ENCODE data around the gene CCDC85C.

The CCDC85C gene

GRCh38 chr14:99596071-99596627 is 7.9 kb downstream of the CCDC85C start:
- TF ChIP-seq CTBP1 (IDR thresholded peaks at IDR 0.05; ENCODE audit: borderline replicate concordance) (no peak), TARDBP (IDR thresholded peaks at IDR 0.05) (no peak), BHLHE40 (IDR thresholded peaks at IDR 0.05; ENCODE audit: borderline replicate concordance) (no peak), ZNF384 (IDR thresholded peaks at IDR 0.05) (no peak), HDGF (IDR thresholded peaks at IDR 0.05; ENCODE audit: borderline replicate concordance) (no peak), LEF1 (IDR thresholded peaks at IDR 0.05; ENCODE audit: borderline replicate concordance) (no peak), ARNT (IDR thresholded peaks at IDR 0.05) (no peak), NFRKB (IDR thresholded peaks at IDR 0.05) (no peak), FOXM1 (IDR thresholded peaks at IDR 0.05; ENCODE audit: borderline replicate concordance) (no peak), FOXA1 (IDR thresholded peaks at IDR 0.05) (no peak)
- TF ChIP-seq, protein P1, sequence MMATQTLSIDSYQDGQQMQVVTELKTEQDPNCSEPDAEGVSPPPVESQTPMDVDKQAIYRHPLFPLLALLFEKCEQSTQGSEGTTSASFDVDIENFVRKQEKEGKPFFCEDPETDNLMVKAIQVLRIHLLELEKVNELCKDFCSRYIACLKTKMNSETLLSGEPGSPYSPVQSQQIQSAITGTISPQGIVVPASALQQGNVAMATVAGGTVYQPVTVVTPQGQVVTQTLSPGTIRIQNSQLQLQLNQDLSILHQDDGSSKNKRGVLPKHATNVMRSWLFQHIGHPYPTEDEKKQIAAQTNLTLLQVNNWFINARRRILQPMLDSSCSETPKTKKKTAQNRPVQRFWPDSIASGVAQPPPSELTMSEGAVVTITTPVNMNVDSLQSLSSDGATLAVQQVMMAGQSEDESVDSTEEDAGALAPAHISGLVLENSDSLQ (IDR thresholded peaks at IDR 0.05): no peak
- ChIA-PET POLR2A (no interaction called here), CTCF (no interaction called here)
- no peak for DNase-seq (ENCODE audit: extremely low spot score)

GRCh38 chr14:99595524-99595923 is 8.5 kb downstream of the CCDC85C start:
- no peak for TF ChIP-seq L3MBTL2 (conservative IDR thresholded peaks at IDR 0.05)
- no peak for TF ChIP-seq FOXM1 (IDR thresholded peaks at IDR 0.05; ENCODE audit: borderline replicate concordance)
- TF ChIP-seq FOXK2 (IDR thresholded peaks at IDR 0.05): no peak
- no peak for TF ChIP-seq SP1 (IDR thresholded peaks at IDR 0.05)
- TF ChIP-seq NFRKB (IDR thresholded peaks at IDR 0.05): no peak
- DNase-seq (ENCODE audit: extremely low spot score): no peak
- POLR2A ChIA-PET: no interaction called here
- CTCF ChIA-PET: no interaction called here

DNA sequence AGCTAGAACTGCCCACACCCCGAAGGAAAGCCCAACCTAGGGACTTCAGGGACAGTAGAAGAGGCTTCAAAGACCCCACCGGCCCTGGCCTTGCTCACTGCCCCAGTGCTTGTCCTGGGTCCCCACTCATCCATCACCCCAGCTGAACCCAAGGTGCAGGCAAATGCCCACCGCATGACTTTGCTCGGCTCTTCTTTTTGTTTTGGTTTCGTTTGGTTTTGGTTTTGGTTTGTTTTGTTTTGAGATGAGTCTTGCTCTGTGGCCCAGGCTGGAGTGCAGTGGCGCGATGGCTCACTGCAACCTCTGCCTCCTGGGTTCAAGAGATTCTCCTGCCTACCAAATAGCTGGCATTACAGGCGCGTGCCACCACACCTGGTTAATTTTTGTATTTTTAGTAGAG is 9.0 kb downstream of the CCDC85C start:
- ChIA-PET POLR2A (interaction anchor here (0.6 kb wide), 1 partner anchor 10 kb away, joined by 3 read pairs; no protein-coding TSS in a partner anchor), CTCF (interaction anchor here (0.8 kb wide), 1 partner anchor 32 kb away, joined by 3 read pairs; no protein-coding TSS in a partner anchor)
- TF ChIP-seq NFRKB (IDR thresholded peaks at IDR 0.05) (no peak), L3MBTL2 (conservative IDR thresholded peaks at IDR 0.05) (no peak), ZNF384 (IDR thresholded peaks at IDR 0.05) (no peak), SP1 (IDR thresholded peaks at IDR 0.05) (no peak), FOXA1 (IDR thresholded peaks at IDR 0.05) (no peak), FOXK2 (IDR thresholded peaks at IDR 0.05) (no peak), HDGF (IDR thresholded peaks at IDR 0.05; ENCODE audit: borderline replicate concordance) (no peak), ELF4 (IDR thresholded peaks at IDR 0.05) (no peak), SUZ12 (IDR thresholded peaks at IDR 0.05) (no peak), FOXM1 (IDR thresholded peaks at IDR 0.05; ENCODE audit: borderline replicate concordance) (no peak), BHLHE40 (IDR thresholded peaks at IDR 0.05; ENCODE audit: borderline replicate concordance) (no peak), CTBP1 (IDR thresholded peaks at IDR 0.05; ENCODE audit: borderline replicate concordance) (no peak), LEF1 (IDR thresholded peaks at IDR 0.05; ENCODE audit: borderline replicate concordance) (no peak), TARDBP (IDR thresholded peaks at IDR 0.05) (no peak)
- TF ChIP-seq, protein P1 (IDR thresholded peaks at IDR 0.05): no peak
- DNase-seq (ENCODE audit: extremely low spot score): no peak

GRCh38 chr14:99593971-99594841 is 9.8 kb downstream of the CCDC85C start:
- CTCF ChIA-PET: interaction anchor here (0.8 to 1.0 kb wide), 2 partner anchors 20 to 31 kb away, joined by 3 read pairs; no protein-coding TSS in a partner anchor
- TF ChIP-seq NFRKB (IDR thresholded peaks at IDR 0.05) (no peak), SUZ12 (IDR thresholded peaks at IDR 0.05) (no peak), HDGF (IDR thresholded peaks at IDR 0.05; ENCODE audit: borderline replicate concordance) (no peak), ZNF384 (IDR thresholded peaks at IDR 0.05) (no peak), CTBP1 (IDR thresholded peaks at IDR 0.05; ENCODE audit: borderline replicate concordance) (no peak), ELF4 (IDR thresholded peaks at IDR 0.05) (no peak)
- TF ChIP-seq, protein P1 (IDR thresholded peaks at IDR 0.05): no peak
- POLR2A ChIA-PET: interaction anchor here (0.6 to 1.2 kb wide), 2 partner anchors 9 to 11 kb away, joined by 3 read pairs; no protein-coding TSS in a partner anchor
- DNase-seq (ENCODE audit: extremely low spot score): no peak

- DNase-seq (ENCODE audit: extremely low spot score): no peak
- TF ChIP-seq TARDBP (IDR thresholded peaks at IDR 0.05): no peak
- TF ChIP-seq, protein P1 (IDR thresholded peaks at IDR 0.05): no peak
- no peak for TF ChIP-seq FOXM1 (IDR thresholded peaks at IDR 0.05; ENCODE audit: borderline replicate concordance)
- no peak for TF ChIP-seq CTBP1 (IDR thresholded peaks at IDR 0.05; ENCODE audit: borderline replicate concordance)
- no peak for TF ChIP-seq ARNT (IDR thresholded peaks at IDR 0.05)
- no peak for TF ChIP-seq NFRKB (IDR thresholded peaks at IDR 0.05)
- no peak for TF ChIP-seq L3MBTL2 (conservative IDR thresholded peaks at IDR 0.05)
- TF ChIP-seq BHLHE40 (IDR thresholded peaks at IDR 0.05; ENCODE audit: borderline replicate concordance): no peak
- TF ChIP-seq ELF4 (IDR thresholded peaks at IDR 0.05): no peak
- TF ChIP-seq FOXA1 (IDR thresholded peaks at IDR 0.05): no peak
- no peak for TF ChIP-seq SUZ12 (IDR thresholded peaks at IDR 0.05)
- TF ChIP-seq ZNF384 (IDR thresholded peaks at IDR 0.05): no peak
- no peak for TF ChIP-seq HDGF (IDR thresholded peaks at IDR 0.05; ENCODE audit: borderline replicate concordance)
- TF ChIP-seq SP1 (IDR thresholded peaks at IDR 0.05): no peak
- TF ChIP-seq FOXK2 (IDR thresholded peaks at IDR 0.05): no peak
- TF ChIP-seq LEF1 (IDR thresholded peaks at IDR 0.05; ENCODE audit: borderline replicate concordance): no peak
- ChIA-PET POLR2A (interaction anchor here (1.2 kb wide), 1 partner anchor 10 kb away, joined by 3 read pairs; no protein-coding TSS in a partner anchor), CTCF (interaction anchor here (0.9 kb wide), 1 partner anchor 12 kb away, joined by 3 read pairs; no protein-coding TSS in a partner anchor)
These were observed 10.9 kb downstream of the CCDC85C start for GRCh38 chr14:99592933-99593753.

All from HEK293T (cell line).